HG03571 (cell line): Measurements from ENCODE around the gene ST6GALNAC2.
"Not testable (repeated sequence)": the region's sequence is repeated elsewhere in the genome, so short reads cannot be mapped to it uniquely, and the experiment has no call there.

ENCODE experiments used
- ATAC-seq: cut with Tn5 transposase; IDR thresholded peaks from one replicate; pipeline ENCODE4 v1.9.1; 2021; ENCODE audit not compliant: unreplicated experiment

ST6GALNAC2 gene

DNA sequence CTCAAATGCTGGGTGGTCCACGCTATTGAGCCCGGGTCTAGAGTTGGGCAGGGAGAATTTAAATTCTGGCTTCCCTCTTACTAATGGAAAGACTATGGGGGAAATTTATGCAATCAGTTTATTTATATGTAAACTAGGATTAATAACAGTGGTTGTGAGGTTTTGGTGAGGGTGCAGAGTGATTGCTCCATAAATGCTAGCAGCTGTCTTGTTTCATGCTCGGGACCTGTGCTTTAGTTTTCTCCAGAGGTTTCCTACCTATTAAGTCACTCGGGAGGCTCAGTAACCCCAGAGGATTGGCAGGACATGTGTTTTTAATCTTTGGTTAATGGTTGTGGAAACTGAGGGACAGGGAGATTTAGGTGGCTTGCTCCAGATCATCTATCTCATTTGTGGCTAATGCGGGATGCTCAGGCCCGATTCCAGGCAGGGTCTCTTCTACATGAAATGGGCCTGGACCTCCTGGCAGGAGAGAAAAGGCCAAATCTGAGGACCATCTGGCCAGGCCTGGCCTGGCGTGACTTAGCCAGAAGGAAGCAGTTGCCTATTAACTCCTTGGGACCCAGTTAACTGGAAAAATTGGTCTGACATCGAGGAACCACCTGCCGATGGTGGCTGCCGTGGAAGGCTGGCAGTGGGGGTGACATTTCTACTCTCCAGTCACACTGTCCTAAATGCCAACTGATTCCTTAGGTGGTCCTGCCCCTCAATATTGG, 43.8 kb downstream of the ST6GALNAC2 start:
- no peak for ATAC-seq

DNA sequence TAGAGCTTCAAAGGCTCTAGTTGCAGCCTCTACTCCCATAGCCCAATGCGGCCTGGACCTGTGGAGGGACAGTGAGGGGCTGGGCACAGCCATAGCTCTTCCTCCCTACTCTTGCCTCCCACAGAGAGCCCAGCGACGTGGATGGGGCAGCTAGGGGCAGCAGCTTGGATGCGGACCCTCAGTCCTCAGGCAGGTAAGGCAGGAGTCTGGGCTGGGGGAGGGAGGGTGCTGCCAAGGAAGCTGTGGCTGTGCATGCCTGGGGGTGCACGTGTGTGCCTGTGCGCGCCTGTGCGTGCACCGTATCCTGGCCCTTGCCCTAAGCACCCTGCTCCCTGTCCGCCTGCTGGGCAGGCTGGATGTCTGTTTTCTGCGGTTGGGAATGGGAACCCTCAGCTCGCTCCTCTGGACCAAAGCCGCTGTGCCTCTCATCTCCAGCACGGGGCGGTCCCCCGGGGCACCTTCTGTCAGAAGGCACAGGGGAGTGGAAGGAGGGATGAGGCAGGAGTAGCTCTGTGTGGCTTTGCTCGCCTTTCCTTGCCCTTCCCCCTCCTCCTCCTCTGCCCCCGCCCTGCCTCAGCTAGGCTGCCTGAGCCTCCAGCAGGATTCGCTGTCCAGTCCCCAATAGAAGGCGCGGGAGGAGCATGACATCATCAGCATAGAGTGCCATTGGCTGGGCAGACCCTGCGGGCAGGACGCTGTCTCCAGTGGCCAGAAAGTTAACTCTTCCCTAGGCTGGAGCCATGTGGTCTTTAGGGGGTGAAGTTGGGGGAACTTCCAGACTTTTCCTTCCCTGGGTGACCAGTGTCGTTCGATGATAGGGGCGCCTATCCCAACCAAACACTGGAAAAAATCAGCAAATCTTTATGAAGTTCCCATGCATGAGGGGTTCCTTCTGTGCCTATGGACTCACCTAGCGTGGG, 45.0 kb downstream of the ST6GALNAC2 start:
- no peak for ATAC-seq

- ATAC-seq = no peak
These were observed 45.9 kb downstream of the ST6GALNAC2 start, which contains the start of gene PRCD for GRCh38 chr17:76539631-76540271. Gene PRCD, plus strand, starts transcription at chr17:76540044. Its CDS starts 98 bp downstream, at chr17:76540142.

DNA sequence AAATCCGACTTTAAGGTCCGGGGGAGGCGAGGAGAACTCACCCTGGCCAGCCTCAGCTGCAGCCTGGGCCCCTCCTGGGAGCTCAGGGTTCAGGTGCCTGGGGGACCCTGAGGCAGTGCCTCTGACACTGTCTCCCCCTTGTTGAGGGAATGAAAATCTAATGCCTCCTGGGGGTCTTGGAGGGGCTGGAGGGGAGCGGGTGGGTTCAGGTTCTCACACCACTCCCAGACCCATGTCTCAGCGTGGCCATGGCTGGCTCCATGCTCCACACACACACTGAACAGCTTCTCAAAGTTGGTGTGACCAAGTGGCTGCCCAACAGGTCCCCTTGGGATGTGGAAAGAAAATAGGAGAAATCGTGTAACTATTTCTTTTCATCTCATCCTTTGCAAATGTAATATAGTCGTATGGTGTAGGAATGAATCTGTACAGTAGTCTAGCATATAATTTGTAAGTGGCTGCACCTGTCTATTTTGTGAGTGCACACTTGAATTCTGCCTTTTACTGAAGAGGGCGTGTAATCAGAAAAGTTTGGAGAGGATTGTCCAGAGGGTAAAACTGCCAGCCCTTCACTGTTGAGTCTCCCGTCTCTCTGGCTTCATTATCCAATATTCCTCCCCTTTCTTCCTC, 46.6 kb downstream of the ST6GALNAC2 start:
- no peak for ATAC-seq

GRCh38 chr17:76538281-76538931, 47.3 kb downstream of the ST6GALNAC2 start:
- ATAC-seq = no peak

DNA sequence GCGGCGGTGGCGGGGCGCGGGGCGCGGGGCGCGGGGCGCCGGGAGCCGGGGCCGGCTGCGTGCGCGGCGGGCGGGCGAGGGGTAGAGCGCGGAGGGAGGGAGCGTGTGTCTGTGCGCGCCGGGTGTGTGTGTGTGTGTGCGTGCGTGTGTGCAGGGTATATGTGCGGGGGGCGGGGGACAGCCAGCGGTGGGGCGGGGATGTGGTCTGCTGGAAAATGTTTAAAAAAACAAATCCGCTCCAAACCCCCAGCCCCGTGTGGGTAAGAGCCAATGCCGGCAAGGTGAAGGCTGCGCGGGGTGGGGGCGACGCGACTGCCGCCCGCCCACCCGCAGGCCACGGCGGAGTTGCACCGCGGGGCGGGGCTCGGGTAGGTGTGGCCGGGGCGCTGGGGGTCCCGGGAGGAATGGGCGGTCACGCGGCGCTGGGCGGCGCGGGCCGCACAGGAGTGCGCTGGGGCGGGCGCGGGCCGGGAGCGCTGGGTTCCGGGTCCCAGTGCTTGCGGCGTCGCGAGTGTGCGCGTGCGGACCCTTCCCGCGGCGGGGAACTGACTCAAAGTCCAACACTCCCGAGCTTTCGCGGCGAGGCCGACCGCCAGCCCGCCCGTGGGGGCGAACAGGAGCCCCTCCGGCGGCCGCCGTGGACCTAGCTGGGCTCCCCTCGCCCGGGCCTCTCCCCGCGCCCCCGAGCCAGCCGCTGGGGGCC, 47.9 kb downstream of the ST6GALNAC2 start, which contains the start of gene CYGB:
TSS of gene CYGB (minus strand) at position 132 of the 703 bp plus-strand sequence. CDS start 167 bp downstream, outside the sequence.
- ATAC-seq = no peak

- ATAC-seq = no peak
These were observed 48.4 kb downstream of the ST6GALNAC2 start for GRCh38 chr17:76537288-76537577.

DNA sequence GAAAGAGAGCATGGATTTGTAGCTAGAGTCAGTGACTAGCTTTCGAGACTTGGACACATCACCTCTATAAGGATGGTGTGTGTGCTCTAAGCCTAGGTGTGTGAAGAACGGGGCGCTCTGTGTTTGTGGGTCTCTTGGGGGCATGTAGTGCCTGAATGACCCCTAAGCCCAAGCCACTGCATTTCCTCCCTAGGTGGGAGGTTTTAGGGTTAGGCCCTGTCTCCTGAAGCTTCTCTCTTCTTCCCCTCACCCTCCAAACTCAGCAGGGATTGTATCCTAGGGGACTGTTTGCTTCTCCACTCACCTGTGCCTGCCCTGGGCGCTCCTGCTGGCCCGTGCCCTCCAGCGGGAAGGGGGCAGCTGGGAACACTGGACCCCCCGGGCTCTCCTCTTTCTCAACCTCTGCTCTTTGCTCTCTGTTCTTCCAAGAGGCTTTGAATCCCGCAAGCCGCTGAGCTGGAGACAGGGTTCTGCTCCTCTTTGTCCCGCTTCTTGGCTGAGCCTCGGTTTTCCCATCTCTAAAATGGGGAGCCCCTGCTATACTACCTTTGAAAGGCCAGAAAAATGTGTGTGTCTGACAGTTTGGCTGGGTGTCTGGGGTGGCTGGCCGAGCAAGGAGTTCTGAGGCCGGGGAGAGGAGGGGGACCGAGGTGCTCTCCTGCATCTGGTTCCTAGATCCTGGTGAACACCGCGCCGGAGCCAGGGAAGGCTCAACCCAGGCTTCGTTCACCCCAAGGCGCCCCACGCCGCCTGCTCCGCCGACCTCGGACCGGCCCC, 49.0 kb downstream of the ST6GALNAC2 start:
- ATAC-seq = no peak

DNA sequence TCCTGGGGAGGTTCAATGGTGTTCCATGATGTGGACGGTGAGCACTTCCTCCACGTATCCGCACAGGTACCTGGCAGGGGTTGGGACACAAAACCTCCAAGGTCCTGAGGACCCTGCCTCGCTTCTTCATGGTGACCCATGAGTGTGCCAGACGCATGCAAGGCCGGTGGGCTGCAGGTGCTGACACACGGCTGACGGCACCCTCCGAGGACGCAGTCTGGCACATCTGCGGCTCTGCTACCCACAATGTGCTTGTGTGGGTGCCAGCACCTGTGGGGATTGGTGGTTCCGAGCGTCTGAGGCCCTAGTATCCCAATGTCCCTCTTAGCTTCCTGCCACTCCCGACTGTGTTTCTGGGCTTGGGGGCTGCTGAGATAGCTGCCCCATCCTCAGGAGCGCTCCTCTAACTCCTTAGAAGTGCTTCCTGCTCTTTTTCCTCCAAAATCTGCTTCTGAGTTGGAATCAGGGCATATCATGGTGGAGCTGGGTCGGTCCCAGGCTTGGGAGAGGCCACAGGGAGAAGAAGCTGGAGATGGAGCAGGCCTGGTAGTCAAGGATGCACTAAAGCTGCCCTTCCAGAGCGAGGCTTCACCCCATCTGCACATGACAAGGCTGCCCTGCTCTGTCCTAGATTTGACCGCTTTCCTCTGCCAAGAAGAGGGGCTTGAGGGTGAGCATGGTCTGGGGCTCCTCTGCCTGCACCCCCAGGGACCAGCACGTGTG, 49.7 kb downstream of the ST6GALNAC2 start:
- ATAC-seq = no peak

DNA sequence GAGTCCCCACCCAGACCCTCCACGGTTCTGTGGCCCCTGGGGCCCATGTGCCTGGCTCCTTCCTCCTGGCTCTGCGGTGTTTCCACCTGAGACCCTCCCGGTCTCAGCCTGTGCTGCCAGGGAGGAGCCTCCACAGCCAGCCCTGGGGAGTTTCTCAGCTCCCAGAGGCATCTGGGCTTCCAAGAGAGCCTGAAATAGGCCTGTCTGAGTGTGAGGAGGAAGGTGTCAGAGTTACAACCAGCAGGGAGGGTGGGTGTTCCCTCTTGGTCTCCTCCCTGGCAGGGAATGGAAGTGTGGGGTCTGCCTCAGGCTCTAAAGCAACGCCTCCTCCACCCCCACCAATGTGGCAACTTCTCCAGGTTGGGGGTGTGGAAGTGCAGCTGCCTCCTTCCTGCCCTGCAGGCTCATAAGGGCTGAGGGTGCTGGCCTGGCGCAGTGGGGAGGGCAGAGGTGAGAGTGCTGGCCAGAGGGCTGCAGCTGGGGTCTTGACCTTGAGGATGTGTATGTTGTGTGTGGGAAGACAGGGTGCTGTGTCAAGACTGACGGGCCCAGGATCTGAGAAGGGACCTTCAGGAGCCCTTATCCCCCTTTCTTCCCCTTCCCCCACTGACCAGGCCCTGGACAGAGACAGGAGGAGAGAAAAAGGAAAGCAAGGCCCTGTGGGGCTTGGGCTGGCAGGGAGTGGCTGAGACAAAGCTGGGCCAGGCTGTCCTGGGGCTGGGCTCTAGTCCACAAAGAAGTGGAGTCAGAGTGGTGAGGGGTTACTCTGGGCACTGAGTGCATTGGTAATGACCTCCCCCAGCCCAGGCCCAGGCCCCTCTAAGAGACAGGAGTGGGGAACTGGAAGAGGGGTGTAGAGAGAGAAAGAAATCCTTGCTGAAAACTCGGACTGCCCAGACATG, 50.6 kb downstream of the ST6GALNAC2 start:
- no peak for ATAC-seq

GRCh38 chr17:76533640-76534359, 51.9 kb downstream of the ST6GALNAC2 start:
- not testable (repeated sequence) for ATAC-seq

DNA sequence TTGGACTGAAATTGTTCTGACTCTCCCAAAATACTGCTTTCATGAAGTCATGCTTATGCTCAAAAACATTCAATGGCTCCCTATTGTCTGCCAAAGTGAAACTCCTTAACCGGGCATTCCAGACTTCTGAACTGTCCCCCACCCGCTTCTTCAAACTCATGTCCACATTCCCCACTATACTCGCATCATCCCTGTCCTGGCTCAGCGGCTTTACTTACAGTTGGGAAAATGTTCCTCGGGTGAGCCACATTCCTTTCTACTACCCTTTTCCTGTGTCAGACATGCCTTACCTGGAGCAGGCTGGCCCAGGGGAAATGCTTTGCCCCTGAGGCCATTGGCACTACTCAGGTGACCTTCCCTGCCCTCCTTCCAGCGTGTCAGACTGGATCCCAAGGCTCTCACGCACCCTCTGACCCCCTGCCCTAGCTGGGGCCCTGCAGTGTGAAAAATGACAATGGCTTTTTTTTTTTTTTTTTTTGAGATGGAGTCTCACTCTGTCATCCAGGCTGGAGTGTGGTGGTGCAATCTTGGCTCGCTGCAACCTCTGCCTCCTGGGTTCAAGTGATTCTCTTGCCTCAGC, 53.5 kb downstream of the ST6GALNAC2 start:
- ATAC-seq = no peak

- no peak for ATAC-seq
These were observed 54.1 kb downstream of the ST6GALNAC2 start for GRCh38 chr17:76531486-76532038.

DNA sequence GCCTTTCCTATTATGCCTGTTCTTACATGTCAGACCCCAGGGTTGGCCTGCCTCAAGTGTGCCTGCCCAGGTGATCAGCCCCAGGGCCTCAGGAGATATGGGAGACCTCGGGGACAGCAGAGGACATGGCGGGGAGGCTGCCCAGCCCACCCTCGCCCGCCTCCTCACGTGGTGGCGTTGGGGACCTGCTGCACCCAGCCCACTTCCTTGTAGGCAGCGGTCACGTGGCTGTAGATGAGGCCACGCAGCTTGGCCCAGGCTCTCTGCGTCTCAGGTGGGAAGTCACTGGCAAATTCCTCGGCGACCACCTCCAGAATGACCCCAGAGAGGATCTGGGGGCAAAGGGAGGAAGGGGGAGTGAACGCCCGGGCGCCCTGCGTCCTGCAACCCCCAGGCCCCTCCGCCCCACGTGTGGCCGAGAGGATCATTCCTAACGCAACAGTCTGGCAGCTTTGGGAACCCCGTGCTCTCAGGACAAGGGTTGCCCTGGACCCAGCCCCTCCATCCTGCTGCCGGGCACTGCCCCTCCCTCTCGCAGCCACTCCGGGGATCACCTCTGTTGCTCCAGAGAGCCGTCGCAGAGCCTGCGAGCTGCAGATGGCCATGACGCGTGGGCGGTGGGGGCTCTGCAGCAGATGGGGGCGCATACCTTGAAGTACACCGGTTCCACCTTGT, 54.7 kb downstream of the ST6GALNAC2 start:
- no peak for ATAC-seq

DNA sequence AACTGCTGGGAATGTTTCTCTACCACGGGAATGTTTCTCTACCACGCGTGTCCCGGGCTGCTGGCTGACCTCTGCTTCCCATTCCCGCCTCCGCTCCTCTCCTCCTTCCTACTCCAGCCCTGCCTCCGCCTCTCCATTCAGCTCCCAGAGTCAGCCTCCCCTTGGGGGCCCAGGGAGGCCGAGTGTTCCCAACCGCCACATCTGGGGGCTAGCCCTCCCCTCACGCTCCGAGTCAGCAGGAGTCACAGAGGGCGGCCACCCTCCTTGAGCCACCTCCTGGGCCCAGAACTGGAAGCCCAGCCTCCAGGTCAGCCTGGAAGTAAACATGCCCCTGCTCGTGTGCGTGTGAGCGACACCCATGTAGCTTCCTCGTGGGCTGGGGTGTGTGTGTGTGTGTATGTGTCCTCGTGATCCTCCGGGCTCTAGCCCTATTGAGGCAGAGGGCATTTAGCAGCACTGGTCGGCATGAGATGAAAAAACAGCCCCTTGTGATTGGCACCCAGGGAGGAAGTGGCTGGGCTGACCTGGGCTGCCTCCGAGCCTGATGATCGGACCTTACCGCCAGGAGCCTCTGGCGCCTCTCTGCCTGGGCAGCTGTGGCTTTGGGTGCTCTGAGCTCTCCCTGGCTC, 55.5 kb downstream of the ST6GALNAC2 start:
- no peak for ATAC-seq
